HepG2 (cell line): Measurements from ENCODE around the gene TSHZ2.

Experiments
- ASH2L ChIP-seq: fragments of 300-600, 200-600 bp; sonication (generic); IDR thresholded peaks from 2 replicates; pipeline ENCODE4 v1.7.0; 2017; ENCODE audit warnings: low read depth, mild to moderate bottlenecking, moderate library complexity, mixed read lengths, low read length; ENCODE audit not compliant: insufficient read length
- EHMT2 ChIP-seq: fragments of 200-600 bp; sonication (generic); IDR thresholded peaks from 2 replicates; pipeline ENCODE4 v1.7.0; 2017; ENCODE audit warnings: antibody characterized with exemption, low read depth, low read length, borderline replicate concordance
- FOXM1 ChIP-seq: sonication (generic); formaldehyde crosslinking; IDR thresholded peaks from 2 replicates; pipeline ENCODE4 v1.5.0; 2020; ENCODE audit warnings: missing genetic modification reagents
- GLI4 ChIP-seq: sonication (generic); formaldehyde crosslinking; IDR thresholded peaks from 2 replicates; pipeline ENCODE4 v1.5.1; 2020; ENCODE audit warnings: missing genetic modification reagents, mild to moderate bottlenecking, moderate library complexity, borderline replicate concordance
- HDAC2 ChIP-seq: sonication (generic); formaldehyde crosslinking; IDR thresholded peaks from 2 replicates; pipeline ENCODE4 v1.4.0; 2020; ENCODE audit warnings: missing genetic modification reagents
- MAFF ChIP-seq: IDR thresholded peaks from 2 replicates; pipeline ENCODE4 v1.6.1; 2011; ENCODE audit warnings: low read depth, low read length, improper control_type of control experiment
- NR2F2 ChIP-seq: IDR thresholded peaks from 2 replicates; pipeline ENCODE4 v1.6.1; 2012; ENCODE audit warnings: low read depth, inconsistent platforms, borderline replicate concordance
- POLR2A ChIP-seq, 2 experiments: IDR thresholded peaks; 2 replicates each; pipeline ENCODE4 v1.6.1; 2011; ENCODE audit warnings: low read depth in 2 of 2, low read length in 2 of 2, mild to moderate bottlenecking in 1 of 2, moderate library complexity in 1 of 2; ENCODE audit not compliant: insufficient read depth in 1 of 2
- ZBTB46 ChIP-seq: sonication (generic); formaldehyde crosslinking; IDR thresholded peaks from 2 replicates; pipeline ENCODE4 v1.4.0; 2020; ENCODE audit warnings: mild to moderate bottlenecking, missing genetic modification reagents, borderline replicate concordance
- ZNF12 ChIP-seq: sonication (generic); formaldehyde crosslinking; IDR thresholded peaks from 2 replicates; pipeline ENCODE4 v1.5.0; 2020; ENCODE audit warnings: missing genetic modification reagents

- no peak for TF ChIP-seq FOXM1 (CRISPR knock-in tag)
- no peak for TF ChIP-seq ASH2L
- TF ChIP-seq NR2F2: no peak
- TF ChIP-seq HDAC2 (CRISPR knock-in tag): no peak
- no peak for TF ChIP-seq EHMT2
- no peak for TF ChIP-seq MAFF
- no peak for TF ChIP-seq POLR2A (IDR thresholded peaks at IDR 0.05; ENCODE audit: insufficient read depth in 1 of 2, low read depth in 2 of 2, low read length in 2 of 2)
- no peak for TF ChIP-seq ZNF12 (CRISPR knock-in tag)
- TF ChIP-seq GLI4 (CRISPR knock-in tag): no peak
- no peak for TF ChIP-seq ZBTB46 (CRISPR knock-in tag)
Observed at GRCh38 chr20:53445932-53446331, 473.8 kb downstream of the TSHZ2 start.
